TTC549 (cell line): ENCODE measurements around the gene DNAJC13.
"Not testable (repeated sequence)": the region's sequence is repeated elsewhere in the genome, so short reads cannot be mapped to it uniquely, and the experiment has no call there.

Source experiments
- FAIRE-seq: peaks from 2 replicates; lab custom pipeline; 2012; peaks lifted over from hg19 to GRCh38; lab: Jason Lieb, UNC

The DNAJC13 gene

GRCh38 chr3:132543011-132543739 is 125.9 kb downstream of the DNAJC13 start:
- no peak for FAIRE-seq

- FAIRE-seq: no peak
Observed at GRCh38 chr3:132544130-132544529, 126.8 kb downstream of the DNAJC13 start.

DNA sequence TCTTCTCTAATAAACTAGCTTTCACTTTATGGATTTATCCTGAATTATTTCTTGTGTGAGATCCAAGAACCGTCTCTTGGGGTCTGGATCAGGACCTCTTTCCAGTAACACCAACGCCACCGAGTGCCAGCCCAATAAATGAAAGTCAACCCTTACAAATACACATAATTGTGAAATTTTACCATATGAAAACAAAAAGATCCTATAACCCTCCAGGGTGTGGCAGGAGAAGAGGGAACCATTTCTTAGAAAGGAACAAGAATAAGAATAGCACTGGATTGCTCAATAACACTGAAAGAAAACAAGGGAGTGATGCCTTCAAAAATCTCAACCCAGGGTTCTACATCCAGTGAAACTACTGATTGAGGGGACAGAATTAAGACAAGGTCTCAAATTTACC is 128.2 kb downstream of the DNAJC13 start:
- FAIRE-seq: no peak

DNA sequence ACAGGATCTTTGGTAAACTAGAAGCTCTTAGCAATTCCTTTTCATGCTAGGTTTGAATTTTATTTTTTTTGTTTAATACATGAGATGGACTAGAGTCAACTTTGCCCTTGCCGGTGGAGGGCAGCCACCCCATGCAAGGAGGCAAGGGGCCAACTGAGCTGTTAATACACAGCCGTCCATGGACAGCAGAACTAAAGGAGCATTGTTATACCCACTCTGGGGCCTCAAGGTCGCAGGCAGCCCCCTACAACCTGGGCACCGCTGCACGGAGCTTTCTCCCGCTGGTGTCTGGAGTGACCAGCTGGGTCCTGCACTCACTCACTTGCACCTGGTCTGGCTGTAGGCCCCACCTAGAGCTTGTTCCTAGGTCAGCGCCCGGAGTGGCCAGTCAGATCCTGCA is 131.9 kb downstream of the DNAJC13 start:
- no peak for FAIRE-seq

DNA sequence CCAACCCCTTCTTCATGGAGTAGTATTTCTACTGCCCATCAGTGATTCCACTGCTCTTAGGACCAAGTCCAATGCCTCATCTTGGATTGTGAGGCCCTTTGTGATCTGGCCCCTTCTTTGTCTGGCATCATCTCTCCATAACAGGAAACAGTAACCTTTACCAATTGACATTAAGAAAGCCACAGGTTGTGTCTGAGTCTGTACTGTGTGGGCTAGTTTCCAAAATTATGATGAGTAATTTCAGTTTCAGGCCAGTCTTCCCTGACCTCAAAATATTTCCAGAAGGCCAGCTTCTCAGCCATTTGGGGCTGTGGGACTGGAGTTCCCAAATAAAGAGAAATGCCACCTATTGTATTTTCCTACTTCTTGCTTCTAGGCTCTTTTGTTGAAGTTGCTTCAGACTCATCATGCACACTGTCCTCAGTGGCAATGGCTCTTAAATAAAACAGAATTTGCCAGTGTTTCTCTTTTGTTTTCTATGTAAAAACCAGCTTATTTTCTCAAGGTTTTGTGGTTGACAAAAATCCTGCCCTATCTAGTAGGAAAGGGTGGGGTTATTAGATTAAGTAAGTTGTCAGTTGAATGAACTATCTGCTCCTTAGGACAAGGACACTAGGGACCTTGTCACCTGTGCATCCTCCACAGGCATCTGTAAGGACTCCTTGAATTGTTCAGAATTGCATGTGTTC is 132.7 kb downstream of the DNAJC13 start:
- FAIRE-seq: no peak

DNA sequence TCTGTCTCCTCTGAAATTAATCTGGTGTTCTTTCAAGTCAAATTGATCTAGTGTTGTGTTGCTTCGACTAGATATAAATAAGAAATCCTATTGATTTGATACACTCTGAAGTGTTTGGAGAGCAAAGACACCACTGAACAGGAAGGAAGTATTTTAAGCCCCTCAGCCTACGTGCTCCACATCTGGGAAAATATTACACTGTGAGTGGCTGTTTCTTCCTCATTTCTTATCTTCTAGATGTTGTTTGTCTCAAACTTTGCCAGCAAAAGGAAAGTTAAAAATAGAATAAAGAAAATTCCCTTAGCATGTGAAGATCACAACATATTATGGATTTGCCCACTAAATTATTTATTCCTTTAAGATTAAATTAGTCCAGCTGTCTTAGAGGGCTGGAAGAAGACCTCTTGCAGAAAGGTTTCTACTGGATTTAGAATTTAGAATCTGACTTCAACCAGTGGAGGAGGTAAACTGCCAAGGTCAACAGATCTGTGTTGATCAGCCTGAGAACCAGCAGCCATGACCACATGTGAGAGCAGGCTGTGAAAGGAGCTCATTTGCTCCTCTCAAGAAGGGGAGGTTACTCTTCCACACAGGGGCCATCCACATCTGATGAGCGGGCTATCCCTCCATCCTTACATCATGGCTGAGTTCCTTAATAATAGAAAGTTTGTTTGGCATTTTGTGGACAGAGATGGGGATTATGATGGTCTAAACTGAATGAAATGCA is 133.4 kb downstream of the DNAJC13 start:
- no peak for FAIRE-seq

DNA sequence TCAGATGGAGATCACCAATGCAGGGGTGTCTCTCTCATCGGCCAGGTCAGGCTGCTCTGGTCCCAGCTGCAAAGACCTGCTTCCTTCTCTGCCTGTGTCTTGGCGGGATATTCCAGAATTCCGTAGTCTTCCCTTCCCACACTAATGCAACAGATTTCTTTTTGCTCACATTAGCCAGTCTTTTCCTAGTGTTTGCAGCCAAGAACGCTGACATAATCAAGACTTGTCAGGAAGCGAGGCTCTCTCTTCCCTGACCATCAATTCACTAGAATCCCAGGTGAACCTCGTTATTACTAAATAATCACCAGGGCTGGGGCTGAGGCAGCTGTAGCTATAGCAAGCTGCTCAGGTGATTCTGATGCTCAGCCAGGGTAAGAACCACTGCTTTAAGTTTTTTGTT is 136.5 kb downstream of the DNAJC13 start:
- FAIRE-seq: no peak

DNA sequence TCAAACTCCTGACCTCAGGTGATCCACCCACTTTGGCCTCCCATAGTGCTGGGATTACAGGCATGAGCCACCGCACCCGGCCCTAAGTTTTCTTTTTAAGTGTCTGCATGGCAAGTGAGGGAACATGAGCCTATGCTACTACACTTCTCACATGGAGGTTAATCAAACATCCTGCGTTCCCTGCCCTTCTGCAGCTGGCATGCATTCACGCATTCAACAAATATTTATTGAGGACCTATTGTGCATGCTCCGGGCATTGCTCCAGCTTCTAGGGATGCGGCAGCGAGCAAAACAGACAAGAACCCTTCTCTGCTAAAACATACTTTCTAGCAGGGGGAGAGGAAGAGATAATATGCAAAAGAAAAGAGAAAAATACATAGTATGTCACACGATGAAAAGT is 137.1 kb downstream of the DNAJC13 start:
- FAIRE-seq: no peak

- no peak for FAIRE-seq
Observed at GRCh38 chr3:132555306-132556035, 138.2 kb downstream of the DNAJC13 start.

DNA sequence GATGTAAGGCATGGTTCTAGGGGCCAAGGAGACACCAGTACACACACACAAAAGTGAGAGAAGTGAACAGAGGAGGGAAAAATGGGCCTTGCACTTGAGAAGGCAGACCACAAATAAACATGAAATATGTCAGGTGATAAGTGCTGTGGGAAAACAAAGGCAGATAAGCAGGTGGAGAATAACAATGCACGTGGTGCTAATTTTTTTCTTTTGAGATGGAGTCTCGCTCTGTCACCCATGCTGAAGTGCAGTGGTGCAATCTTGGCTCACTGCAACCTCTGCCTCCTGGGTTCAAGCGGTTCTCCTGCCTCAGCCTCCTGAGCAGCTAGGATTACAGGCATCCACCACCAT is 138.7 kb downstream of the DNAJC13 start:
- FAIRE-seq: not testable (repeated sequence)

GRCh38 chr3:132556508-132557159 is 139.3 kb downstream of the DNAJC13 start:
- no peak for FAIRE-seq

DNA sequence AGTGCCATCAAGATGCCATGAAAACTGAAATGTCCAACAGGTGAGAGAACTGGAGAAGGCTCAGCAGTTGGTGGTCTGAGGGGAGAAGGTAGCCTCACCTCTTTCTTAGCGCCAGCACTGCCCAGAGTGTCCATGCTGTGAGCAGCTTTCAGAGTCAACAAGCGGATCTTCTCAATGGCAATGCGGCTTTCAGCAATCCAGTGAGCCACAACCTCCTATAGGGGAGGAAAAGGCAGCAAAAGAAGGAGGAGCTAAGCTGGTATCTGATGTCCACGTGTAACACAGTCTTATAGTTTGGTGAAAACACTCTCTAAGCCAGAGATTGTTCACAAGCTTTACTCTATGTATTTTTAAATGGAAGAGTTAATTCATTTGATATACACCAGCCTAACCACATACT is 143.7 kb downstream of the DNAJC13 start:
- FAIRE-seq: no peak

GRCh38 chr3:132563420-132564069 is 146.2 kb downstream of the DNAJC13 start:
- no peak for FAIRE-seq

- no peak for FAIRE-seq
Observed at GRCh38 chr3:132564070-132564465, 146.8 kb downstream of the DNAJC13 start.

GRCh38 chr3:132568422-132568821 is 151.1 kb downstream of the DNAJC13 start:
- no peak for FAIRE-seq

DNA sequence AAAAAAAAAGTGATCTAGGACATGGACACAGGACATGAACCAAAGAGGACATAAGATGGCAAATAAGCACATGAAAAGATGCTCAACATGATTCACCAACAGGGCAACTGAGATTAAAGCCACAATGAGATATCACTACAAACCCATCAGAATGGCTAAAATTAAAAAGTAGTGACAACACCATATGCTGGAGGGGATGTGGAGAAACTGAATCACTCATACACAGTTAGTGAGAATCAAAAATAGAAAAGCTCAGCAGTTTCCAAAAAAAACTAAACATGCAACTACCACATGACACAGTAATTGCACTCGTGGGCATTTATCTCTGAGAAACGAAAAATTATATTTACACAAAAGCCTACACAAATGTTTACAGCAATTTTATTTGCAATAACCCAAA is 151.9 kb downstream of the DNAJC13 start:
- no peak for FAIRE-seq

- FAIRE-seq: no peak
Observed at GRCh38 chr3:132569580-132569979, 152.3 kb downstream of the DNAJC13 start.

- no peak for FAIRE-seq
Observed at GRCh38 chr3:132570016-132570415, 152.7 kb downstream of the DNAJC13 start.

GRCh38 chr3:132573797-132574211 is 156.5 kb downstream of the DNAJC13 start:
- no peak for FAIRE-seq

- FAIRE-seq: no peak
Observed at GRCh38 chr3:132587401-132587800, 170.1 kb downstream of the DNAJC13 start.
